HG03045 (cell line): ENCODE data around the gene SLC10A7.

Source experiments
- ATAC-seq: cut with Tn5 transposase; IDR thresholded peaks from one replicate; pipeline ENCODE4 v1.9.1; 2021; ENCODE audit warnings: mild to moderate bottlenecking, moderate library complexity; ENCODE audit not compliant: unreplicated experiment

The SLC10A7 gene

GRCh38 chr4:146495269-146495668, 26.5 kb downstream of the SLC10A7 start:
- no peak for ATAC-seq

DNA sequence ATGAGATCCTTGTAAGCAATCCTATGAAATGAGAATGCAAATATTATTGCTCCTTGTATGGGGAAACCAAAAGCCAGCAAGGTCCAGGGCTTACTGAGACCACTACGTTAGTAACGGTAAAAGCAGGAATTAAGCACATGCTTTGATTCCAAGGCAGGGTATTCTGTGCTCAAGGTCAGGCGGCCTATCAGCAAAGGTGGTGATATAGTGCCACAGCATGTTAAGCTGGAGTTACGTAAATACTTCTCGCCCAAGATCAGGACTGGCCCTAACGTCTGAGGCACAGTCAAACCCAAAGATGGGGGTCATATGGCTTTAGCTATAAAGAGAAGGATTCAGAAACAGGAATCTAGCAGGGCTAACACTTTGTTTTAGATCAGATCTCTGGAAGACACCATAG, 27.6 kb downstream of the SLC10A7 start:
- ATAC-seq: no peak

- ATAC-seq: no peak
Observed at GRCh38 chr4:146490106-146490505, 31.6 kb downstream of the SLC10A7 start.

DNA sequence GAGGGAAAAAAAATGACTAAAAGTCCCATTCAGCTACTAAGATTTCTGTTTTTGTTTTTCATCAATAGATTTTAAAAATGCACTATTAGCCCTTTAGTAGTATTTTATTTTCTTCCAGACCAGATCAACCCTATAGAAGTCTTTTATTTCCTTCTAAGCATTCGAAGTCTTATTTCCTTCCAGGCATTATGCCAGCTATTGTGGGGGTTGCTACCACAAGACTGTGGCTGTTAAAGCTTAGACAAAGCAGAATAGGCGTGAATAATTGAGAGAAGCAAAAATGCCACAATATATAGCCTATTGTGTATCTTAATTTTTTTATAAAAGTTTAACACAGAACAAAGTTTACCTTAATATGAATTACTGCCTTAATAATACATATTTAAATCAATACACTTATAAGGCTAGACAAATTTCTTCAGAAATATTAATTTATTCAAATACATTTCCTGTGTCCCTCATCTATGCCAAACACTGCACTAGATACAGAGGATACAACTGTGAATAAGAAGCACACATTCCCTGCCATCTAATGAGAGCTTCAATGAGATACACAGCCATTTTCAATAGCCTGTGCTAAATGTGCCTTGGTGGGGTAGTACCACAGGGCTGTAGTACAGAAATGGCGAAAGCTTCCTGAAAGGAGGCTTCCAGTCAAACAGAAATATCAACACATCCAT, 33.1 kb downstream of the SLC10A7 start:
- ATAC-seq: no peak

GRCh38 chr4:146486565-146486964, 35.2 kb downstream of the SLC10A7 start:
- peak; percentile 71 for ATAC-seq

GRCh38 chr4:146485968-146486367, 35.8 kb downstream of the SLC10A7 start:
- no peak for ATAC-seq

- ATAC-seq: no peak
Observed at GRCh38 chr4:146482788-146483187, 39.0 kb downstream of the SLC10A7 start.

GRCh38 chr4:146481246-146481645, 40.5 kb downstream of the SLC10A7 start:
- no peak for ATAC-seq

DNA sequence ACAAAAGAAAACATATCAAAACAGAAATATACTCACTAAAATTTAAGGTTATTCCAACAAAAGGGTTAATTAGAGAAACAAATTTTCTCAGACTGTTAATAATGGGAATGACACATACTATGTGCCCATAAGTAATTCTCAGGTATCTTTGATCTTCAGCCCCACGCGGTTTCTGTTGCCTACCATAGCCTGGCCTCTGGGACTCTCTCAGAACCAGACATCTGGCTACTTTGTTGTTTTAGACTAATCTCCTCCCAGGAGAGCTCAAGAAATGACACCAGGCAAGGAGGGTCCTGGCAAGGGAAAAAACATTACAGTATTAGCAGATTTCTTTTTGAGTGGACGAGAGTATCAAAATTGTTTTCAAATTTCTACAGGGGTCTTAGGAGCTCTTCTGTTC, 43.7 kb downstream of the SLC10A7 start:
- no peak for ATAC-seq

- no peak for ATAC-seq
Observed at GRCh38 chr4:146477054-146477453, 44.7 kb downstream of the SLC10A7 start.

- no peak for ATAC-seq
Observed at GRCh38 chr4:146472404-146472803, 49.3 kb downstream of the SLC10A7 start.

DNA sequence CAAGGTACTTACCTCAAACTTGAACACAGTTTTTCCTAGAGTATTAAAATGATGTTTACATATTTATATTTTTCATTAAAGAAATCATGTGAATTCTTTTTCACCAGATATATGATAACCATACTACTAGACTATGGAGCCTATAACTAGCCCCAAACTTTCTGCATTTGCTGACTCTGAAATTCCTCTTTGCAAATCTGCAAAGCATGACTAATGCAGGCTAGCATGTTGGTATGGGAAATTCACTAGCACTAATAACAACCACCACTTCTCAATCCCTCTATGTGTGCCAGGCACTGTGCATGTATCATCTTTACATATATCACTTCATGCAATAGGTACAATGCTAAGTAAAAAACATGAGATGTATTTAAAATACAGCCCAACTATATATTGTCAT, 51.1 kb downstream of the SLC10A7 start:
- no peak for ATAC-seq

DNA sequence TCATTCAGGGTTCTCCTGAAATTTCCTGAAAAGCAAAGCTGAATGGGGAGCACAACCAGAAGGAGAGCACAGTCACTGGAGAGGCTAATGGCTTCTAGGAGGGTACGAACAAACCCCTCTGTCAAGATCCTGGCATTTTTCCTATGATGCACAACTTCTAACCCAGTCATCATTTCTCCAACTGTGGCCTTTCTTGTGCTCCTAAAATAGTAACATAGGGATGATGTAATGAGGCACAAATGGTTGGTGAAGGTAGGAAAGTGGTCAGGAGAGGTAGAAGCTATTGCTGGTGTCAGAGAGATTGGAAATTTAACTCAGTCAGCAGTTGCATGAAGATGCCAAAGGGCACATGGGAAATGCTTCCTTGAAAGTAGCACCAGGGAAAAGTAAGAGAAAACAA, 52.7 kb downstream of the SLC10A7 start:
- no peak for ATAC-seq

GRCh38 chr4:146465628-146466027, 56.1 kb downstream of the SLC10A7 start:
- no peak for ATAC-seq

DNA sequence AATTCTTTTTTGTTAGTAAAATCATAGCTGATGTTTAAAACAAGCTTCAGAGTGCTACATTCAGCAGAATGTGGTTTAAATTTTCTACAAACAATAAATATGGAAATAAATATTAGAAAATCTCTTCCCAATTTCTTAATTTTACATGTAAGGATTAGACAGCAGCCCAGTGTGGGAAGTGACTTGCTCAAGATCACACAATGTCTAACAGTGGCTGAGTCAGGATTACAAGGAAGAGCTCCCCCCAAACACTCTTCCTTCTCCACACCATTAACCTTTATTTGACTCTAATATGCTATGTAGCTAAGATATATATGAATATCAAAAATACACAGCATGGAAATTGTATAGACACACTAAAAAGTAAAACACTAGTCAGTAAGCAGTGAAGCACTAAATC, 59.5 kb downstream of the SLC10A7 start:
- ATAC-seq: no peak

- peak; percentile 96 for ATAC-seq
Observed at GRCh38 chr4:146458594-146458993, 63.1 kb downstream of the SLC10A7 start.

- ATAC-seq: no peak
Observed at GRCh38 chr4:146456681-146457080, 65.1 kb downstream of the SLC10A7 start.

- ATAC-seq: no peak
Observed at GRCh38 chr4:146453181-146453807, 68.4 kb downstream of the SLC10A7 start.

- peak; percentile 76 for ATAC-seq
Observed at GRCh38 chr4:146450524-146450923, 71.2 kb downstream of the SLC10A7 start.

GRCh38 chr4:146446555-146446954, 75.2 kb downstream of the SLC10A7 start:
- ATAC-seq: no peak

DNA sequence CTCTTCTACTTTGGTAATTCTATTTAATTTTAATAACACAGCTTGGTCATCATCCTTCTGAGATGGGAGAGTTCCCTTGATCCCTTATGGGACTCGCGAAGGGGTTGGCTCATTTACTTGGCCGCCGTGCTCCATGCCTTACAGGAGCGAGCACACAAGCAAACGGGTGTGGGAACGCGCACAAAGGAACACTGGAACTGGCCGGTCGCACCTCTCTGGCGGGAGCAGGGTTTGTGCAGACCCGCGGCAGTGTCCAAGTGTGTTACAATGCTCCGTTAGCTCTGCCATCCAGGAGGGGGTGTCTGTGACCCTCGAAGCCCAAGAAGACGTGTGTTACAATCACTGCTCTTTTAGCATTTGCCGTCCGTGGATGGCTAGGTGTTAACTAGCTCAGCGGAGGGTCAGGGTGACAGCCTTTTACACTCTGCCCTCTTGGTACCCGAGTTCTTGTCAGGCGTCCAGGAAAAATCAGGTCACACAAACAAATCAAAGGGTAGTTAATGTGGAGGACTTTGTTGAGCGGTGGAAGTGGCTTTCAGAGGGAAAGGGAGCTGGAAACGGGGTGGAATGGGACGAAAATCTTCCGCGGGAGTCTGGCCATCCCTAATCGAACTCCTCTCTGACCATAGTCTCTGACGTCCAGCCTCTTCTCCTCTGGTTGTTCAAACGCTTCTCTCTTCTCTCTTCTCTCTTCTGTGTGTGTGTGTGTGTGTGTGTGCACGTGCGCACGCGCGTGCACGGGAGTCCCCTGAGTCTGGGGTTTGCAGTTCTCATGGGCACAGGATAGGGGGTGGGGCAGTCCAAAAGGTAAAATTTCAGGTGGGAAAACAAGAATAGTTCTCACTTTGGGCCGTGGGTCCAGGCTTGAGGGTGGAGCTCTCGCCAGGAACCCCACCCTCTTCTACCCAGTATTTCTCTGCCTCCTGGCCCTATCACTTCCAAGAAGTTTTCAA, 76.3 kb downstream of the SLC10A7 start:
- ATAC-seq: no peak

- no peak for ATAC-seq
Observed at GRCh38 chr4:146443525-146443924, 78.2 kb downstream of the SLC10A7 start.
